ENCODE measurements around the gene EXOC2.

DNA sequence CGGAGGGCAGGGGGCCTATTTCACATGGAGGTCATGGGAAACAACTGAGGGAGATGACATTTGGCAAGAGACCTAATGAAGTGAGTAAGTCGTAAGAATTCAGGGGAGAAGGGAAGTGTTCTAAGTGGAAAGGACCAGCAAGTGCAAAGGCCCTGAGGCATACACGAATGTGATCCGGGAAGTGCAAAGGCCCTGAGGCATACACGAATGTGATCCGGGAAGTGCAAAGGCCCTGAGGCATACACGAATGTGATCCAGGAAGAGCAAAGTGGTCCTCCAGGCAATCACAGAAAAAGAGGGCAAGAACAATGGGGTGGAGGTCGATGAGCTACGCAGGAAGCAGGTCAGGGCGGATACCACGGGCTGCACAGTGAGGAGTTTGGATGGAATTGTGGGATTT is 24.2 kb upstream of the EXOC2 start:
- TF ChIP-seq CTCF (optimal IDR thresholded peaks at IDR 0.05 in 1 of 3, IDR thresholded peaks at IDR 0.05 in 1 of 3, conservative IDR thresholded peaks at IDR 0.05 in 1 of 3; ENCODE audit: extremely low read depth in 1 of 3, insufficient read depth in 2 of 3, low read length in 3 of 3): no peak
- no peak for TF ChIP-seq EZH2 (IDR thresholded peaks at IDR 0.05; ENCODE audit: low read length)

Data from keratinocyte (primary cell).